GM10266 (cell line): ENCODE measurements around the gene CYB561D2.
A peak's percentile ranks its signal among the peaks of the same experiment; 100 is the strongest.

Experiments
- DNase-seq: peaks from one replicate; pipeline ENCODE4 v3.0.0; 2012; ENCODE audit errors: extremely low spot score
- TF ChIP-seq, protein P1 (sequence below): IDR thresholded peaks from 2 replicates; pipeline ENCODE4 v1.5.1; 2012; ENCODE audit warnings: mild to moderate bottlenecking, low read depth; ENCODE audit not compliant: control insufficient read depth, insufficient read depth; ENCODE audit errors: missing control alignments

Gene CYB561D2

DNA sequence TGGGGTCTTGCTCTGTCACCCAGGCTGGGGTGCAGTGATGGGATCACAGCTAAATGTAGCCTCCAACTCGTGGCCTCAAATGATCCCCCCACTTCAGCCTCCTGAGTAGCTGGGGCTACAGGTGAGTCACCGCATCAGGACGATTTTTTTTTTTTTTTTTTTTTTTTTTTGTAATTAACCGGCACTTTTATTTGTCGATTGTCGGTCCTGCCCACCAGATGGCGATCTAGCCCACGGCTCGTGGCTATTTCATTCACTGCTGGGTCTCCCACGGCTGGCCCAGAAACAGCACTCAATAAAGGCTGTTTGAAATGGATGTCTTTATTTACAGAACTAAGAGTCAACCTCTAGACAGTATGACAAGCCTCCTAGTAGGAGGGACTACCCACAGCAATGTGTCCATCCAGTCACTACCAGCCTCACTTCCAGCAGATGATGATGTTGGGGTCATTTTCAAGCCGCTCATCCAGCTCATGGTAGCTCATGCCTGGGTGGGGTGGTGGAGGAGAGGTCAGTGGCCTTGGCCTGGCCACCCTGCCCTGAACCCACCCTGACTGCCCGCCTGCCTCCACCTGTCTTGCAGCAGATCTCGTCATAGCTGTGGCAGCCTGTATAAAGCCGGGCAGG is 3.4 kb upstream of the CYB561D2 start:
- TF ChIP-seq, protein P1, sequence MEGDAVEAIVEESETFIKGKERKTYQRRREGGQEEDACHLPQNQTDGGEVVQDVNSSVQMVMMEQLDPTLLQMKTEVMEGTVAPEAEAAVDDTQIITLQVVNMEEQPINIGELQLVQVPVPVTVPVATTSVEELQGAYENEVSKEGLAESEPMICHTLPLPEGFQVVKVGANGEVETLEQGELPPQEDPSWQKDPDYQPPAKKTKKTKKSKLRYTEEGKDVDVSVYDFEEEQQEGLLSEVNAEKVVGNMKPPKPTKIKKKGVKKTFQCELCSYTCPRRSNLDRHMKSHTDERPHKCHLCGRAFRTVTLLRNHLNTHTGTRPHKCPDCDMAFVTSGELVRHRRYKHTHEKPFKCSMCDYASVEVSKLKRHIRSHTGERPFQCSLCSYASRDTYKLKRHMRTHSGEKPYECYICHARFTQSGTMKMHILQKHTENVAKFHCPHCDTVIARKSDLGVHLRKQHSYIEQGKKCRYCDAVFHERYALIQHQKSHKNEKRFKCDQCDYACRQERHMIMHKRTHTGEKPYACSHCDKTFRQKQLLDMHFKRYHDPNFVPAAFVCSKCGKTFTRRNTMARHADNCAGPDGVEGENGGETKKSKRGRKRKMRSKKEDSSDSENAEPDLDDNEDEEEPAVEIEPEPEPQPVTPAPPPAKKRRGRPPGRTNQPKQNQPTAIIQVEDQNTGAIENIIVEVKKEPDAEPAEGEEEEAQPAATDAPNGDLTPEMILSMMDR, result peak; percentile 66
- no peak for DNase-seq

GRCh38 chr3:50350213-50350526 is 492 bp upstream of the CYB561D2 start:
- DNase-seq, result no peak
- TF ChIP-seq, protein P1, result no peak

GRCh38 chr3:50351323-50351697 is 648 bp downstream of the CYB561D2 start:
- TF ChIP-seq, protein P1, result no peak
- no peak for DNase-seq

DNA sequence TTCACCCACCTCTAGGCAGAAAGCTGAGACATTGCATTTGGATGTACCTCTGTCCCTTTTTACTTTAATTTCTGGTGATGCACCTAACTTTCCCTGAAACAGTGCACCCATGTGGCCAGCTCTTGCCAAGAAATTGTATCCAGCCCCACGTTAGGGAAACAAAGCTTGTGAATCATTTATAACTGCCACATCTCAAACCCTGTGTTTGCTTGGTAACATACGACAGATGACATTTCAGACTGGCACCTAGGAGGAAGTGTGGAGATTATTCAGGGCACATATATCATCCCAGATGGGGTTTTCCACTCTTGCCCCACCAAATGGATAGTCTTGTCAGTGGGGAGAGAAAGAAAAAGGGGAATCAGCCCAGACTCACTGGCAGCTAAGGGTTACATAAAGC is 2.1 kb downstream of the CYB561D2 start:
- DNase-seq, result no peak
- TF ChIP-seq, protein P1, result no peak

DNA sequence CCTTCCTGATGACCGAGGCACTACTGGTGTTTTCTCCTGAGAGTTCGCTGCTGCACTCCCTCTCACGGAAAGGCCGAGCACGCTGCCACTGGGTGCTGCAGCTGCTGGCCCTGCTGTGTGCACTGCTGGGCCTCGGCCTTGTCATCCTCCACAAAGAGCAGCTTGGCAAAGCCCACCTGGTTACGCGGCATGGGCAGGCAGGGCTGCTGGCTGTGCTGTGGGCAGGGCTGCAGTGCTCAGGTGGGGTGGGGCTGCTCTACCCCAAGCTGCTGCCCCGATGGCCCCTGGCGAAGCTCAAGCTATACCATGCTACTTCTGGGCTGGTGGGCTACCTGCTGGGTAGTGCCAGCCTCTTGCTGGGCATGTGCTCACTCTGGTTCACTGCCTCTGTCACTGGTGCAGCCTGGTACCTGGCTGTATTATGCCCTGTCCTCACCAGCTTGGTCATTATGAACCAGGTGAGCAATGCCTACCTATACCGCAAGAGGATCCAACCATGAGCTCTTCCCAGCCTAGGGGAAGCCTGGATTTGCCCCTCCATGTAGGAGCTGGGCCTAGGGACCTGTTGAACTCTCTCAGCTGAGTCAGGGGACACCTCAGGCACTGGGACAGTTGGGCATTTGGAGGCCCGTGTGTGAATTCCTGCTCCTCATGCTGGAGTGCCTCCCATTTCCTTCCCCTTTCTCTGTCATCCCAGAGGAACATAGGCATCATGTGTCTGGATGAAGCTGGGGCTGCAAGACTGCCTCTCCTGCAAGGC is 2.8 kb downstream of the CYB561D2 start:
- no peak for DNase-seq
- TF ChIP-seq, protein P1, result no peak

DNA sequence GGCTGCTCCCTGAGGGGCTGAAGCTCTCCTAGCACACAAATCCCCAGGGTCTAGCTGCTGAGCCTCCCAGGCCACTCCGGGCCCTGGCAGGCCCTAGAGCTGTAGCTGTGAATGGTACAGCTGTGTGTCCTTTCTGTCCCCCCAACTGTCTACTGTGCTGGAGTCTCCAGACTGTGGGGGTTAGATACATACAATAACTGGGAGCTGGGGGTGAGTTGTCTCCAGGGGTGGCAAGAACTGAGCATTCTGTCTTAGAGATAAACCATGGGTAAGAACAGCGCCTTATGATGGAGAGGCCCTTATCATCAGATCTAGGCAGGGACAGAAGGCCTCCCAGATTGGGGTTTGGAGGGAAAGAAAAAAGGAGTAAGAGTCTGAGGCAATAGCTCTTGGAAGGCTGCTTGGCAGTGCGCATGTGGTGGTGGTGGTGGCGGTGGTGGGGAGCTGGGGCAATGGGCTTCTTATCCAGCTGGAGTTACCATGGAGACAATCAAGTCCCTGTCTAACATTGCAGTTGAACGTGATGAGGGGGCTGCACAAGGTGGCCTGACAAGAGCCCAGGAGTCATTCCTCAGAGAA is 3.6 kb downstream of the CYB561D2 start:
- DNase-seq, result no peak
- TF ChIP-seq, protein P1, result no peak

GRCh38 chr3:50354850-50355249 is 4.2 kb downstream of the CYB561D2 start:
- TF ChIP-seq, protein P1, result no peak
- no peak for DNase-seq
